AG09319 (cell line): ENCODE results near the gene CERT1.

ENCODE experiments used
- DNase-seq: peaks from one replicate; pipeline ENCODE4 v3.0.0-alpha.2; 2010; ENCODE audit warnings: low read depth; ENCODE audit errors: extremely low read depth
- CTCF ChIP-seq: IDR thresholded peaks from 2 replicates; pipeline ENCODE4 v1.5.1; 2011; ENCODE audit warnings: low read depth, mild to moderate bottlenecking, inconsistent platforms, low read length, moderate library complexity

The CERT1 gene

GRCh38 chr5:75380099-75380498 is 131.3 kb downstream of the CERT1 start:
- no peak for DNase-seq
- TF ChIP-seq CTCF: no peak

GRCh38 chr5:75375414-75375813 is 136.0 kb downstream of the CERT1 start:
- DNase-seq: no peak
- TF ChIP-seq CTCF: no peak

- no peak for DNase-seq
- TF ChIP-seq CTCF: no peak
Observed at GRCh38 chr5:75374394-75374814, 137.0 kb downstream of the CERT1 start.

- DNase-seq: no peak
- TF ChIP-seq CTCF: no peak
Observed at GRCh38 chr5:75373862-75374261, 137.6 kb downstream of the CERT1 start.

- no peak for TF ChIP-seq CTCF
- DNase-seq: no peak
Observed at GRCh38 chr5:75368391-75368790, 143.0 kb downstream of the CERT1 start.

GRCh38 chr5:75367401-75367800 is 144.0 kb downstream of the CERT1 start:
- DNase-seq: no peak
- no peak for TF ChIP-seq CTCF

GRCh38 chr5:75366787-75367186 is 144.6 kb downstream of the CERT1 start:
- TF ChIP-seq CTCF: no peak
- no peak for DNase-seq
